Renal cortex interstitium (tissue), 15 donors: ENCODE measurements around the gene LRRC31. TPM values are rescaled to one million over a fixed set of nuclear protein-coding genes. Genes with fewer than 3 reads are reported as not detected.

Source experiments
- DNase-seq, 11 donors: peaks; one replicate each; pipeline ENCODE4 v3.0.0-alpha.2; 2013; ENCODE audit warnings: low read depth in 9 of 11, low spot score in 4 of 11; ENCODE audit errors: extremely low read depth in 1 of 11
- long read RNA-seq, 16 experiments: transcript quantifications; one replicate each; lab custom pipeline, GENCODE V29; 2026
- polyA plus RNA-seq, 3 donors: library from polyadenylated mRNA; unstranded; fragments of 120-200 nt; gene quantifications; one replicate each; pipeline ENCODE4 v1.2.1, GENCODE V29; 2013; ENCODE audit not compliant: insufficient read length in 3 of 3

LRRC31 gene
- polyA plus RNA-seq = under 1 TPM; 0.17 to 0.36 (median 0.33) TPM
- long read RNA-seq, donor 1 = 0 reads
- long read RNA-seq, donor 2 = 0 reads
- long read RNA-seq, donor 3 = 0 reads
- long read RNA-seq, donor 4 = 0 reads
- long read RNA-seq, donor 5 = 0 reads
- long read RNA-seq, donor 6 = 0 reads
- long read RNA-seq, donor 7 = 0 reads
- long read RNA-seq, donor 8 = 0 reads
- long read RNA-seq, donor 9, partial matches to known transcripts = 0 of 1 reads
- long read RNA-seq, donor 9, other reads (novel, unspliced or antisense) = 0 of 1 reads
- long read RNA-seq, donor 10 = 0 reads
- long read RNA-seq, donor 11 = 0 reads
- long read RNA-seq, donor 12 = 0 reads
- long read RNA-seq, donor 13 = 0 reads
- long read RNA-seq, donor 14, partial matches to known transcripts = 0 of 1 reads
- long read RNA-seq, donor 14, other reads (novel, unspliced or antisense) = 0 of 1 reads
- long read RNA-seq, donor 15 = 0 reads
- long read RNA-seq, donor 16 = 0 reads

DNA sequence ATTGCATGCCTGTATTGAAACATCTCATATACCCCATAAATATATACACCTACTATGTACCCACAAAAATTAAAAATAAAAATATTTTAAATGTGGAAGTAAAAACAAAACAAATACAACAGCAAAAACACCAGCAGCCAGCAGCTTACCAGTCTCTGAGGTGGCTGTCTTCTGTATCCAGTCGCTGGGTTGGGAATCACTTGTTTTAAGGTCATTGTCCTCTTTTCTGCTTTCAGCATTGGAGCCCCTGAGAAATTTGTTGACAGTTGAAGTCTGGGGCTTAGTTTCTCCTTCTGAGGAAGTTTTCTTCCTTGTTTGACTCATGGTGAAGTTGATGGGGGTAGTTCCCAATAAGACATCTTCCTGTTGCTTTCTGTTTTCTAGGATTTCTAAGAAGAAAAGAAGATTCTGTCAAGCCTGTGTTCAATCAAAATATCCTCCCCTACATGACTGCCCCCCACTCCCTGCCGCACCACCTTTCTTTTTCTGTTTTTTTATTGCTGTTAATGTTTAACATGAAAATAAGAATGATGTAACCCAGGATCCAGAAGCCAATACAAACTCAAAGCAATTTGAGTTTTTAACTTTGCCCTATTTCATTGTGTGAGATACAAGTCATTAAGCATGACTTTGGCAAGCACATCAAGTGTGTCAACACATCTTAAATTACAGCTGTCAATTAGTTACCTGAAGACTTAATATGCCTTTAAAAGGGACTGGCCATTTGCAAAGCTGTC, at the start of gene LRRC31:
Gene LRRC31, minus strand, starts transcription at position 452 of the 737 bp plus-strand sequence. Its CDS starts 128 bp downstream, at position 324.
- peak in 7 of 11 donors; percentile 9 to 37 (median 20) for DNase-seq

DNA sequence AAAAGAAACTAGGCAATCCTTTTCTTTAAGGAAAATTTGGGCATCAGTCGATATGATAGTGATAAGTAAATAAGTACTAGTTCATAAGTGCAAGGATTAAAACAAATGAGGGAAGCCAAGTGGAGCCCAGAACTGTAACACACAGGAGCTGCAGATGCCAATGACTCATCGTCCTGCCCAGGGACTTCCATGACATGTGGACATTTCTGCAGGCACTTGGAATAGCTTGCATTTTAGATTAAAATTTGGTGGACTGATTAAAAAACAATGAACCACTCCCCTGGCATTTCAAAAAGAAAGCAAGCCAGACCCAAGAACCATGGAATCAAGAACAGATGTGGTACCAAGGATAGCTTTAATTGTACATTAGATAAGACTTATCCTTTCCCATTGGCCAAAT, 44.6 kb upstream of the LRRC31 start:
- no peak for DNase-seq

DNA sequence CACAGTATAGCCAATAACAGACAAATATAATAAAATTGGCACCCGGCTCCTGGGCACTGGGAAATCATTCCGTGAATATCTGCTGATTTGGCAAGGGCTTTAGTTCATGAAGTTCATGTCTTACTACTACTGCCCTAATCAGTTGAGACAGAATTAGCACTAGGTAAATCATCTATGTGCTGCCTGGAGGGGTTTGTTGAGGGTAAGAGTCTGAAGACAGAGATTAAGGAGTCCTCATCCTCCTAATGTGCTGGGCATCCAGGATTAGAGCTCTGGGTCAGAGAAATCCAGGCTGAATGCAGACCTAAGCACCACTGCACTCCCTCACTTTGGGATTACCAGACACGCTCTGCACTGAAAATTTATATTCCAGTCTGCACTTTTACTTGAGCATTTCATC, 43.6 kb upstream of the LRRC31 start:
- no peak for DNase-seq

DNA sequence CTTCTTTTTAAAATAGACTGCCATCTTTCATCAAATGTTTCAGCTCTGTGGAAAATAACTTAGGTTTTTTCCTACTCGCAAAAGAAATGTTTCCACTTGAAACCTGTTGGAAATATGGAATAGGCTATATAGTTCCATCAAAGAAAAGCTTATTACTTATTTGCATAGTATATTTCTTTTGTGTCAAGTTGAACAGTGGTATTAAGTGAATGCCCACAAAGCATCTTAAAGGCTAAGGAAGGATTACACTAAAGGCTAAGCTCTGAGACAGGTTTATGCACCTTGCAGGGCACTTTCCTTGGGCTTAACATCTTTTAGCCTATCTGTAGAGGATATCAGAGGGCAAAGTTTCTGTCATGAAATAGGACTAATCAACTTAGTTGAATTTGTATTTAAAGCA, 41.5 kb upstream of the LRRC31 start, which contains the start of gene SAMD7:
Gene SAMD7, plus strand, starts transcription at position 301 of the 400 bp plus-strand sequence. CDS start 7,927 bp downstream, outside the sequence.
- DNase-seq = no peak

DNA sequence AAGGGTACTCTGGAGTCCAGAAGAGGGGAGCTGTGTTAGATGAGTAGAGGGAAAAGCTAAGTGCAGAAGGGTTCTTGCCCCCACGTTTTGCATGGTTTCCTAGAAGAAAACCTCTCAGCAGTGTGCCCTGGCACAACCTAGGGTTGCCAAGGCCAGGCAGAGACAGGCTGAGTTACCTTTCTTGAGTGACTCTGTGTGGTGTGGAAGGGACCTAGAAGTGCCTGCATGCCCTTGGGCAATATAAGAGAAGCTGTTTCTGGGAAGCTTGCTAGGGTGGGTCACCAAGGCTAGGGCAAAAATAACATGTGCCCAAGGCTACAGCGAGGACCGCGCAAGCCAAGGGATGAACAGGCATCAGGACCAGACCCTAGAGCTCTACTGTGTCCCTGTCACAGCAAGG, 38.2 kb upstream of the LRRC31 start:
- no peak for DNase-seq

DNA sequence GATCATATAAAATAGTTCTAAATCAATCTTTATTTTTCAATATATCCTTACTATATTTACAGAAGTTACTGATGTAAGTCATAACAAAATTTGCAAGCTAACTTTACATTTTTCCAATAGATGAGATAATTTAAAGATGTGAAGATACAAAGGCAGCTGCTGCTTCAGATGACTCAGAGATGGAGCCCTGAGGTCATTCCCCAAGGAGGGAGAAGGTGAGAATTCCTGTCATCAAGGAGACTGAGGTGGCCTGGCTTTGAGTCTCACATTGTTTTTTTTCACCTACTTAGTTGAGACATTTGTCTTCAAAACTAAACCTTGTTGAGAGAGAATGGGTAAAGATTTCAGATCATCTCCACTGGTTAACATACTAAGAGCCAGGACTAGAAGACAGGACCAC, 37.7 kb upstream of the LRRC31 start:
- no peak for DNase-seq

DNA sequence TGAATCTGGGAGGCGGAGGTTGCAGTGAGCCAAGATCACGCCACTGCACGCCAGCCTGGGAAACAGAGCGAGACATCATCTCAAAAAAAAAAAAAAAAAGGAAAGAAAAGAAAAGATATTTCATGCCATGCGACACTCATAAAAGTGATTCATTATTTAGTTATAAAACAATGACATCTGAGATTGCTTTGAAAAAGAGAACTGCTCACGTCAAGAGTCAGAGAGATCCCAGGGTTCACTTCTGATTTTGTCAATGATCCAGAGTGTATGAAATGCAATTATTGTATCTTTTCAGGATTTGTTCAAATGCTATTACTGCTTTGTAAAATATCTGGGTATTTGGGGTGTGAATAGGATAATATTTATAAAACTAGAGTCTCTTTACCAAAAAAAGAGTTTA, 35.7 kb upstream of the LRRC31 start:
- no peak for DNase-seq

DNA sequence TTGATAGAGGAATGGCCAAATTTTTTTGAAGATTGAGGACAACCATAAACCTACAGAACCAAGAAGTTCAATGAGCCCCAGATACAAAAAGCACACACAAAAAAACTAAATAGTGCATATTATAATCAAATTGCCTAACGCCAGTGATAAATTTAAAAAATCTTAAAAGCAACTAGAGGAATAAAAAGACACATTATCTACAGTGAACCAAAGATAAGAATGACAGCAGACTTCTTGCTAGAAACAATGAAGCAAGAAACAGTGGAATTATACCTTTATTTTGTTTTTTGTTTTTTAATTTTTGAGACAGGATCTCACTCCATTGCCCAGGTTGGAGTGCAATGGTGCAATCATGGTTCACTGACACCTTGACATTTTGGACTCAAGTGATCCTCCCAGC, 31.7 kb upstream of the LRRC31 start:
- DNase-seq = no peak

DNA sequence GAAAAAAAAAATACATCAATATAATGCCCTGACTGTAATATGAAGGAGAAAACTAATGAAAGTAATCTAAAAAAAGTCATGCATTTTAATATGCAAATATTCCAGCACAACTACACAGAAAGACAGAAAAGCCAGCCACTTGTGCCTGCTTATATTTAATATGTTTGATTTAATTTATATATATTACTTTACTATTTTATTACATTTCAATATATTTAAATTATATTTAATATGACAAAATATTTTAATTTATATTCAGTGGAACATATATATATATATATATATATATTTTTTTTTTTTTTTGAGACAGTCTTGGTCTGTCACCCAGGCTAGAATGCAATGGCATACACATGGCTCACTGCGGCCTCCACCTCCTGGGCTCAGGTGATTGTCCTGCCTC, 27.5 kb upstream of the LRRC31 start:
- DNase-seq = no peak

DNA sequence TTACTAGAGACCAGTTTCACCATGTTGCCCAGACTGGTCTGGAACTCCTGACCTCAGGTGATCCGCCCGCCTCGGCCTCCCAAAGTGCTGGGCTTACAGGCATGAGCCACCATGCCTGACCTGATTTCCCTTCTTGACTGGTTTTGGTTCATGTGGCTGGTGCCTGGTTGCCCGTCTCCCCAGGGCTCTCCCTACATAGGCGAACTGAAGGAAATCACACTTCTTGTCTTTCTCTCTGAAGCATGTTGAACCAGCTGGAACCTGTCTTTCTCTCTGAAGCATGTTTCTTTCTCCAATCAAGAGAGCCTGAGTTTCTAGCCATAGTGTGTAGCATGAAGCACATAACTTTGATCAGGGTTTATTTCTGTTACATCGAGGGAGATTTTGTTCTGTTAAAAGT, 25.3 kb upstream of the LRRC31 start:
- peak in 1 of 11 donors; percentile 5 for DNase-seq

DNA sequence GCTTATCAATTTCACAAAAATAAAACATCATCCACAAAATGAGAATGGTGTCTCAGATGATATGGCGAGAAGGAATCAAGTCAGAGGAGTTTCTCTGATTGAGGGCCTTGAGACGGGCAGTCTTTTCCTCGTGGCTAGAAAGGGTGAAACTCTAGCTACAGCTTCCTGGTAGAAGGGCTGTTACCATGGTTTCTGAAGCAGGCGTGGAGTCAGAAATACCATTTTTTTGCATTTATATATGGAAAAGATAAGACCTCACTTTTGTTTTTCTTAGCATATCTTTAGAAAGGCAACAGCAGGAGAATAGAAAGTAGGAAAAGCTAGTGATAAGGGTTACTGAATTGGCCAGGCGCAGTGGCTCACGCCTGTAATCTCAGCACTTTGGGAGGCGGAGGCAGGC, 24.4 kb upstream of the LRRC31 start:
- no peak for DNase-seq

DNA sequence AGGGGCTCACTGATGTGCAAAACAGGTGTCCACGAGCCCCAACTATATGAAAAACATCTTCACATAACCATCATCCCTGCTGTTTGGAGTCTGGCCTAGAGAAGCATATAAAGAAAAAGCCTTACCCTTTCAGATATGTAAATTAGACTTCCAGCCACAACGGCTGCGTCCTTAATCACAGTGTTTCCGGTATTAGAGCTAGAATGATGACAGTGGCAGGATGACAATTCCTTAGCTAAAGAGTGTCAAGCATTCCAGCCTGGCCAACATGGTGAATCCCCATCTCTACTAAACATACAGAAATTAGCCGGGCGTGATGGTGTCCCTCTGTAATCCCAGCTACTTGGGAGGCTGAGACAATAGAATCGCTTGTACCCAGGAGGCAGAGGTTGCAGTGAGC, 22.2 kb upstream of the LRRC31 start:
- DNase-seq = no peak

DNA sequence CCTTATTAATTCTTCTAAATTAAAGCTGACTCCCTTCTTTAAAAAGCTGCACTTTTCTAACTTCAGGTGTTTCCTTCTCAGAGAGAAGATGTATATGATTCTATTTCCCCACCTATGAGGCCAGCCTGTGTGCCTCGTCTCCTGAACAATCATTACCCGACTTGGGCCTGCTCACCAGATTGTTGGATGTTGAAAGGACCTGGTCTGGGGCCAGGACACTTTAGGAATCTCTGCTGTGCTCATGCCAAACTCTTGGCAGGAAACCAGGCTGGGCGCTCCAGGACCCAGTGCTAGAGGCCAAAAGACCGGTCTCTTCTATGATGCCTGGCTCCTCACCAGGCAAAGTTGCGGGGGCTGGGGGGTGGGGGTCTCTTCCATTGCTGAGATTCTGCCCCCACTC, 16.9 kb upstream of the LRRC31 start:
- no peak for DNase-seq

DNA sequence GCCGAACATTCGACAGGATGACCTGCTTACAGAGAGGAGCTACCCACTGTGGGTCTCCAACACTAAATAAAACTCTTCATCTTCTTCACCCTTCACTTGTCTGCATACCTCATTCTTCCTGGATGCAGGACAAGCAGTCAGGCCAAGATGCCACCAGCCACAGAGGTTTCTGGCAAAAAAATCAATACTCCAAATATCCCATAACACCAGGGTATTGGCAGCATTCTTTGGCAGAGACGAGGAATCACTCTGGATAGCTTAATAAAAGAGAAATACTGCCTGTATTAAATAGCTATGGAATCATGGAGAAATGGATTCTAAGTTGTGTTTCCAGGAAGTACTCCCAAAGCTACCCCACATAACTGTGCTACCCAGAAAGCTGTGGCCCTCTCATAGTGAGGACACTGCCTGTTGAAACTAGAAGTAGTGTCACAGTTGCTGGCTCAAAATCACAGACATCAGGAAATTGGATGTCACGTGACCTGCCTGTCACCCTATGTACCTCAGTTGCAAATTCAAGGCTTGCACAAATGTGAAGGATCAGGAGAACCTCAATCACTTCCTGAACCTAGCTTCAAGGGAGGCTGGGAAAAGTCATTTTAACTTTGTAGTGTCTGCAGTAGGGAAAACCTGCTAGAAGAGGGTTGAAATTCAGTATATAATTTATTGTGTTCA, 11.0 kb upstream of the LRRC31 start:
- DNase-seq = no peak

DNA sequence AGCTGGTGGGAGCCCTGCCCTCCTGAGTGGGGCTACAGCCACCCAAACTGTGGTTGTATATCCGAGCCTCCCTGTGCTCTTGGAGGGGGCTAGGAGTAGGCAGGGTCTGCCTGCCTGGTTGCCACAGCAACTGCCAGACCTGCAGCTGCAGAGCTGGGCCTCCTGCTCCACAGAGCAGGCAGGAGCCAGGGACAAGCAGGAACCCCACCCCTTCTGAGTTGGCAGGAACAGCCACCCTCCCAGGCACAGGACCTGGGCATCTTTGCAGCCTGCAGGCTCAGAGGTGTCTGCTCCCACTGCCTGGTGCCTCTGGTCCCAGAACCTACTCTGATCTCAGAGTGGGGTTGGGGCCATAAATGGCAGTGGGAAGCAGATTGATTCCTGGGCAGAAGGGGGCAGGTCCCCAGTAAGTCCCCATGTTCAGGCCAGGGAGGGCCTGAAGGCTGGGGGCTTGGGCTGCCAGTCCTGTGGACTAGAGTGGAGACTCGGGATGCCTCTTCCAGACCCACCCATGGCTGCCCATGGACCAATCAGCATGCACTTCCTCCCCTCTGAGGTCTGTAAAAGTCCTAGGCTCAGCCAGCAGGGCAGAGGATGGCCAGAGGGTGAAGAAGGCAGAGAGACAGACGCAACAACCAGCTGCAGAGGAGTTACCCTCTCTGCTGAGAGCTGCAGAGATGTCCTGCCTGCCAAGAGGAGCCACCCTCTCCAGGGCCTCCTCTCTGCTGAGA, 10.3 kb upstream of the LRRC31 start:
- DNase-seq = no peak

DNA sequence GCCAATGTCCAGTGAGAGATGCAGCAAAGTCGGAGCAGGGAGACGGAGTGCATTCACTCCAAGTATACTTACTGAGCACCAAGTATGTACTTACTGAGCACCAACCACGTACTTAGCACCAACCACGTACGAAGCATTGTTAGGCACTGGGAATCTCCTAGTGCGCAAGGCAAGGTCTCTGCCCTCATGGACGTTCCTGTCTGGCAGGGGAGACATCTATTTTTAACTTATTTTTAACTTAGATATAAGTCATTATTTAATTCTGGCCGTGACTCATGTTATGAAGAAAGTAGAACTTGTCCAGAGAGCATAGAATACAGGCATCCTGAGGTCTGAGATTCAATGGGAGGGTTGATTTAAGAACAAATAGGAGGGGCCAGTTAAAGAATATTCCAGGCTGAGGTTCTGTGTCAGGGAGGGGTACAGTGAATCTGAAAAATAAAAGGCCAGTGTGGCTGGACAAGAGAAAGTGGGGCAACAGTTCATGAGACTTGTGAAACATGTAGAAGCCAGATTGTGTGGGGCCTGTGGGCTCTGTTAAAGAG, 9.3 kb upstream of the LRRC31 start:
- DNase-seq = no peak

DNA sequence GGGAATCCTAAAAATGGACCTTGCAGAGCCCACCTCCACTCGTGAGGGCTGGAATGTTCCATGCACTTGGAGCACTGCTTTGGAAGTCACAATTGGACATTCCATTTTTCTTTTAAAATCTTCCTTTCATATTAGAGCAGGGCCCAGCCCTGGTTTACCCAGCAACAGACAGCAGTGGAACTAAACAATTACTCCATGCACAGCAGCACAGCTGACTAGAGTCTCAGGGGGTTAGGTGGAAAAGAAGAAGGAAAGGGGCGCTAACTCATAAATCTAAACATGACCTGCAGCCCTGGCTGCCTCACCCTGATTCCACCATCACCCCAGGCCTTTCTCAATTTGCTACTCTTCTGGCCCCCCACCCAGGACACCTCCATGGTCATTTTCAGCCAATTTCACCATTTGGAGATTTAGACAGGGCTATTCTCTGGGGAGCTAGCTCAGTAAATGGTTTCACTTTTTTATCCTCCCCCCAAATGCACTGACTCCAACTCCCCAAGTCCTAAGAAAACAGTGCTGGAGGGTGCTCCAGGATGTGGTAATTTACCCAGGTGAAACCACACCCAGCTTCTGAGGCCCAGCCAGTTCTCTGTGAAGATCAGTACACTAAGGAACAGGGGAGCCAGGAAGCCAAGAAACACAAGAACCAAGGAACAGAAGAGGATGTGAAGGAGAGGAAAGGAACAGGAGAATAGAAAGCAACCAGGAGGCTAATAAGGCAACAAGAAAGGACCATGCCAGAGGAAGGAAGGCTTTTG, 1.6 kb upstream of the LRRC31 start:
- no peak for DNase-seq

DNA sequence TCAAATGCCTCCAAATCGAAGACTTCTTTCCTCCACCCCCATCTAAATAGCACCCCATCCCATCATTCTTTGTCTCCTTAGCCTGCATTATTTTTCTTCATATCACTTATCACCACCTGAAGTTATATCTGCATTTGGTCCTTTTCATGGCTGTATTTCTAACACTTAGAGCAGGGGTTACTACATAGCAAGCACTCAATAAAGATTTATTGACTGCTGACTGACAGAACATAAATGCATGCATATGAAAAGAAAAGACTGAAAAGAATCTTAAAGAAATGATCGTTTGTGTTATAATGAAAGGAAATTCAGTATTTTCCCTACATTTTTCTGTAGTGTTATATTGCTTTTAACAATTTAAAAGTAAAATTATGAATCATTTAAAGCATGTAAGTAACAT, 1.4 kb downstream of the LRRC31 start:
- no peak for DNase-seq
